HepG2 (cell line): ENCODE results near the gene SIM1. TPM values are rescaled to one million over a fixed set of nuclear protein-coding genes. Genes with fewer than 3 reads are reported as not detected.

ENCODE experiments used
- ATAC-seq: fragments of 200-7000 bp; cut with Tn5 transposase; 3 replicates; pipeline ENCODE4 v1.9.1; 2020; ENCODE audit warnings: mild to moderate bottlenecking, moderate library complexity
- BruUV-seq: library from RNA; stranded (reverse); fragments of 400-500 nt; replicated peaks from 2 replicates; lab custom pipeline; 2021; lab: Mats Ljungman, UMichigan
- CTCF ChIA-PET: fragments of 300-600 bp; formaldehyde crosslinking; extraction: SDS; loops from one replicate; lab custom pipeline; 2021; ENCODE audit warnings: low total read pairs, inconsistent platforms, low intra/inter-chr PET ratio; lab: Yijun Ruan, JAX
- POLR2A ChIA-PET: fragments of 350-600 bp; sonication (Branson Sonifier 250); formaldehyde crosslinking; loops from one replicate; lab custom pipeline; 2020; ENCODE audit warnings: antibody characterized with exemption, inconsistent platforms; lab: Yijun Ruan, JAX
- DNase-seq: peaks from one replicate; pipeline ENCODE4 v3.0.0-alpha.2; 2015; ENCODE audit warnings: low spot score
- FAIRE-seq: peaks from 3 replicates; lab custom pipeline; 2011; peaks lifted over from hg19 to GRCh38; lab: Jason Lieb, UNC
- H2AFZ ChIP-seq: one replicate; pipeline ENCODE4 v1.6.1; 2011; ENCODE audit warnings: low read length, inconsistent platforms
- H3K27ac ChIP-seq: fragments of 300-600 bp; 3 replicates; pipeline ENCODE4 v1.8.0; 2011; ENCODE audit warnings: mixed run types, mild to moderate bottlenecking, mixed read lengths, low read length, inconsistent platforms; ENCODE audit not compliant: insufficient read depth; ENCODE audit errors: extremely low read length
- H3K27me3 ChIP-seq, 2 experiments: fragments of 200-600 bp in 1 of 2; 2 replicates in 1 of 2; 3 replicates in 1 of 2; pipeline versions ENCODE4 v1.6.0 to v1.8.0; 2011; ENCODE audit warnings: low read length in 2 of 2, mild to moderate bottlenecking in 2 of 2, moderate library complexity in 2 of 2, inconsistent platforms in 1 of 2; ENCODE audit not compliant: insufficient read depth in 2 of 2, control insufficient read depth in 1 of 2
- H3K36me3 ChIP-seq, 2 experiments: fragments of 200-600 bp in 1 of 2; replicated peaks in 1 of 2; 2 replicates in 1 of 2; 3 replicates in 1 of 2; pipeline versions ENCODE4 v1.5.1 to v1.8.0; 2011; ENCODE audit warnings: low read length in 2 of 2, inconsistent platforms in 1 of 2; ENCODE audit not compliant: insufficient read depth in 2 of 2, control insufficient read depth in 1 of 2
- H3K4me1 ChIP-seq: 2 replicates; pipeline ENCODE4 v1.5.1; 2012; ENCODE audit warnings: low read length, inconsistent platforms; ENCODE audit not compliant: insufficient read depth
- H3K4me2 ChIP-seq: 2 replicates; pipeline ENCODE4 v1.6.0; 2011; ENCODE audit warnings: low read depth, low read length, inconsistent platforms
- H3K4me3 ChIP-seq, 3 experiments: fragments of 200-600 bp in 1 of 3; sonication (generic), shearing (Covaris generic) in 1 of 3; replicated peaks in 1 of 3; 2 replicates each; pipeline ENCODE4 v1.5.1; 2011 to 2016; ENCODE audit warnings: low read length in 3 of 3, inconsistent platforms in 2 of 3, low read depth in 2 of 3, mild to moderate bottlenecking in 2 of 3, control low read depth in 1 of 3, mixed read lengths in 1 of 3; ENCODE audit not compliant: insufficient read depth in 1 of 3
- H3K79me2 ChIP-seq: one replicate; pipeline ENCODE4 v1.6.1; 2011; ENCODE audit warnings: low read length, inconsistent platforms; ENCODE audit not compliant: insufficient read depth
- H3K9ac ChIP-seq: 2 replicates; pipeline ENCODE4 v1.6.0; 2011; ENCODE audit warnings: mild to moderate bottlenecking, low read depth, low read length, inconsistent platforms; ENCODE audit not compliant: insufficient read depth
- H3K9me3 ChIP-seq: 2 replicates; pipeline ENCODE4 v1.5.1; 2012; ENCODE audit warnings: mild to moderate bottlenecking, low read length
- H4K20me1 ChIP-seq: 2 replicates; pipeline ENCODE4 v1.6.0; 2011; ENCODE audit warnings: inconsistent platforms, mild to moderate bottlenecking, low read length, moderate library complexity; ENCODE audit not compliant: insufficient read depth
- BRCA1 ChIP-seq: sonication (generic); formaldehyde crosslinking; IDR thresholded peaks from 2 replicates; pipeline ENCODE4 v1.4.0; 2020; ENCODE audit warnings: missing genetic modification reagents
- MTERF4 ChIP-seq: sonication (generic); formaldehyde crosslinking; IDR thresholded peaks from 2 replicates; pipeline ENCODE4 v1.8.0; 2023; ENCODE audit warnings: mild to moderate bottlenecking, missing genetic modification reagents
- NR2F2 ChIP-seq: IDR thresholded peaks from 2 replicates; pipeline ENCODE4 v1.6.1; 2012; ENCODE audit warnings: low read depth, inconsistent platforms, borderline replicate concordance
- SIX4 ChIP-seq: sonication (generic); formaldehyde crosslinking; IDR thresholded peaks from 2 replicates; pipeline ENCODE4 v1.4.0; 2020; ENCODE audit warnings: missing genetic modification reagents
- ZNF292 ChIP-seq: sonication (generic); formaldehyde crosslinking; IDR thresholded peaks from 2 replicates; pipeline ENCODE4 v1.8.1; 2022; ENCODE audit warnings: mild to moderate bottlenecking, low read depth, missing genetic modification reagents, borderline replicate concordance
- ZNF33A ChIP-seq: sonication (generic); formaldehyde crosslinking; IDR thresholded peaks from 2 replicates; pipeline ENCODE4 v1.5.1; 2020; ENCODE audit warnings: missing genetic modification reagents, mild to moderate bottlenecking, moderate library complexity, borderline replicate concordance
- ZNF512B ChIP-seq: sonication (generic); formaldehyde crosslinking; IDR thresholded peaks from 2 replicates; pipeline ENCODE4 v1.5.1; 2020; ENCODE audit warnings: missing genetic modification reagents, mild to moderate bottlenecking, borderline replicate concordance
- ZNF879 ChIP-seq: sonication (generic); formaldehyde crosslinking; IDR thresholded peaks from 2 replicates; pipeline ENCODE4 v1.8.1; 2023; ENCODE audit warnings: missing genetic modification reagents
- WGBS: methylation state at CpG from one replicate; pipeline ENCODE4 v1.1.6; 2017; ENCODE audit warnings: low lambda C conversion rate; 5-methylcytosine and 5-hydroxymethylcytosine counted together
- in situ Hi-C: cut with HindIII; loops from 2 replicates; pipeline ENCODE4 v1.10.0; 2017; ENCODE audit warnings: low pct_unique_long_range_greater_than_20kb; ENCODE audit not compliant: extremely low pct_ligation_motif_present
- intact Hi-C: fragments of 100-400 bp; cut with micrococcal nuclease; formaldehyde crosslinking; loops from one replicate; pipeline ENCODE4 v1.10.0; 2022; ENCODE audit not compliant: unreplicated experiment
- polyA plus RNA-seq, 8 experiments: library from polyadenylated mRNA; depleted of rRNA in 3 of 8; stranded (reverse) in 7 of 8; unstranded in 1 of 8; fragments of >200 nt; fragmentation: Illumina TruSeq in 4 of 8; extraction: Trizol in 4 of 8; gene quantifications; 2 replicates each; pipeline versions ENCODE4 v1.2.1 to v1.2.3, GENCODE V29; 2011 to 2016; ENCODE audit warnings: low read depth in 4 of 8, missing spikeins in 1 of 8, mixed read lengths in 1 of 8; ENCODE audit not compliant: insufficient read depth in 1 of 8
- total RNA-seq, 5 experiments: library from RNA; depleted of rRNA; stranded (reverse); fragments of >200 nt; fragmentation: Illumina TruSeq; extraction: Trizol; gene quantifications; 2 replicates each; pipeline ENCODE4 v1.2.3, GENCODE V29; 2016; ENCODE audit warnings: low read depth in 1 of 5

SIM1 gene
- total and polyA plus RNA-seq, 2 of the 13 experiments (the other 11 are each of a cell fraction or from before 2014, with no cell fraction given) = not detected

DNA sequence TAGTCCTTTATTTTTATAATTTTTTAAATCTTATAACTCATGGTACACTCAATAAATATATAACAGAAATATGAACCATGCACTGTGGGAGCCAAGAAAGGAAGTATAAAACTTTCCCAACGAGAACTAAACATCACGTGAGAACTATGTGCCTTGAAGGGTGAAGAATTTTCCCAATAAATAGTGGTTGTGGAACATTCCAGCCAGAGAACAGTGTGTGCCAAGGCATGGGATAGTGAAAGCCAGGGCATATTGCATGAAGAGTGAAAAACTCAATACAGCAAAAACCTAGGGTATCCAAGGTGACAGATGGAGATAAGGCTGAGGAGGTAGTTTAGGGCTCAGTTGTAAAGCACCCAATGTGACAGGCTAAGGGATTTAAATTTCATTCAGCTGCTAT lies 86.1 kb downstream of the SIM1 start:
- intact Hi-C loops = no loop called here
- Histone ChIP-seq H3K4me1 (no peaks in the 10 kb centered on the region), H3K9ac (no peak overlapping the region), H4K20me1 (no peaks in the 10 kb centered on the region), H3K27ac (no peak overlapping the region), H3K4me2 (no peak overlapping the region), H2AFZ (no peak overlapping the region), H3K27me3 (no peaks in the 10 kb centered on the region), H3K9me3 (no peaks in the 10 kb centered on the region), H3K36me3 (no peaks in the 10 kb centered on the region), H3K4me3 (no peak overlapping the region), H3K79me2 (no peaks in the 10 kb centered on the region)
- no peak for ATAC-seq
- DNase-seq = no peak
- BruUV-seq = no TSS peak
- CTCF ChIA-PET = no interaction called here
- FAIRE-seq = no peak
- TF ChIP-seq ZNF292 (CRISPR knock-in tag) (no peak), NR2F2 (no peak), MTERF4 (CRISPR knock-in tag) (no peak), ZNF33A (CRISPR knock-in tag) (no peak), ZNF512B (CRISPR knock-in tag) (no peak), SIX4 (CRISPR knock-in tag) (no peak), BRCA1 (CRISPR knock-in tag) (no peak), ZNF879 (CRISPR knock-in tag) (no peak)
- WGBS = 0% methylated on average over 2 of the region's 2 CpGs
- POLR2A ChIA-PET = no interaction called here
- in situ Hi-C loops = no loop called here
